SU-DHL-6 (cell line): ENCODE data around the gene TENM4.

ENCODE experiments used
- H2AFZ ChIP-seq: fragments of 200-600 bp; sonication (generic); 2 replicates; pipeline ENCODE4 v1.6.1; 2014; ENCODE audit warnings: low read depth, mild to moderate bottlenecking, moderate library complexity, mixed read lengths, antibody characterized with exemption, low read length; ENCODE audit not compliant: severe bottlenecking
- H3F3A ChIP-seq: fragments of 200-600 bp; shearing (Covaris generic); 2 replicates; pipeline ENCODE4 v1.6.0; 2016; ENCODE audit warnings: antibody characterized with exemption, mild to moderate bottlenecking; ENCODE audit not compliant: insufficient read depth
- H3K27ac ChIP-seq: fragments of 200-600 bp; sonication (generic); 2 replicates; pipeline ENCODE4 v1.5.1; 2016; ENCODE audit warnings: low read depth, mild to moderate bottlenecking, low read length, moderate library complexity, mixed read lengths
- H3K27me3 ChIP-seq: fragments of 200-600 bp; sonication (generic), shearing (Covaris generic); 2 replicates; pipeline ENCODE4 v1.6.0; 2014; ENCODE audit warnings: mild to moderate bottlenecking, low read length
- H3K36me3 ChIP-seq: fragments of 200-600 bp; sonication (generic); 2 replicates; pipeline ENCODE4 v1.6.1; 2014; ENCODE audit warnings: mild to moderate bottlenecking, low read length, mixed read lengths
- H3K4me2 ChIP-seq: fragments of 300-600, 200-600 bp; shearing (Covaris generic), sonication (generic); 2 replicates; pipeline ENCODE4 v1.6.0; 2014; ENCODE audit warnings: low read length, low read depth, mild to moderate bottlenecking; ENCODE audit not compliant: poor library complexity, severe bottlenecking
- H3K4me3 ChIP-seq: fragments of 200-600 bp; sonication (generic); 2 replicates; pipeline ENCODE4 v1.5.1; 2014; ENCODE audit warnings: antibody characterized with exemption, low read length, mild to moderate bottlenecking, mixed read lengths; ENCODE audit not compliant: insufficient read depth, poor library complexity, severe bottlenecking
- H3K79me2 ChIP-seq: fragments of 200-600 bp; sonication (generic); 2 replicates; pipeline ENCODE4 v1.6.1; 2014; ENCODE audit warnings: mild to moderate bottlenecking, low read length, moderate library complexity; ENCODE audit not compliant: insufficient read depth
- H3K9ac ChIP-seq: fragments of 200-600 bp; sonication (generic); 2 replicates; pipeline ENCODE4 v1.7.0; 2014; ENCODE audit warnings: mild to moderate bottlenecking, low read length
- H3K9me2 ChIP-seq: fragments of 200-600 bp; sonication (generic); replicated peaks from 2 replicates; pipeline ENCODE4 v1.6.1; 2014; ENCODE audit warnings: low read length; ENCODE audit not compliant: insufficient read depth
- H3K9me3 ChIP-seq: fragments of 200-600 bp; sonication (generic); 2 replicates; pipeline ENCODE4 v1.6.1; 2014; ENCODE audit warnings: low read length, mixed read lengths; ENCODE audit not compliant: insufficient read depth
- H4K20me1 ChIP-seq: fragments of 200-600 bp; sonication (generic); 2 replicates; pipeline ENCODE4 v1.6.1; 2014; ENCODE audit warnings: low read depth, mild to moderate bottlenecking, antibody characterized with exemption, low read length, moderate library complexity, mixed read lengths
- CTCF ChIP-seq: fragments of 200-600 bp; sonication (generic); IDR thresholded peaks from one replicate; pipeline ENCODE4 v1.5.1; 2017; ENCODE audit warnings: antibody characterized with exemption, mild to moderate bottlenecking, low read length, moderate library complexity; ENCODE audit not compliant: insufficient read depth, poor library complexity, severe bottlenecking
- EZH2phosphoT487 ChIP-seq: fragments of 200-600 bp; sonication (generic), shearing (Covaris generic); conservative IDR thresholded peaks from 2 replicates; pipeline ENCODE4 v1.6.1; 2018; ENCODE audit warnings: mild to moderate bottlenecking, antibody characterized with exemption, low read length, moderate library complexity, mixed read lengths

TENM4 gene

GRCh38 chr11:79441461-79441875, 638 bp upstream of the TENM4 start:
- H3K4me2 ChIP-seq = no peak overlapping the region
- no peaks in the 10 kb centered on the region for H4K20me1 ChIP-seq
- no peaks in the 10 kb centered on the region for H3F3A ChIP-seq
- H3K79me2 ChIP-seq = no peaks in the 10 kb centered on the region
- no peak overlapping the region for H3K27ac ChIP-seq
- H3K27me3 ChIP-seq = no peaks in the 10 kb centered on the region
- no peaks in the 10 kb centered on the region for H3K36me3 ChIP-seq
- no peak for TF ChIP-seq CTCF
- TF ChIP-seq EZH2phosphoT487 = no peak
- no peaks in the 10 kb centered on the region for H3K9me2 ChIP-seq
- no peak overlapping the region for H2AFZ ChIP-seq
- no peaks in the 10 kb centered on the region for H3K9me3 ChIP-seq
- H3K4me3 ChIP-seq = no peak overlapping the region
- no peak overlapping the region for H3K9ac ChIP-seq

- no peaks in the 10 kb centered on the region for H3K27me3 ChIP-seq
- H2AFZ ChIP-seq = no peak overlapping the region
- TF ChIP-seq CTCF = no peak
- no peak for TF ChIP-seq EZH2phosphoT487
- H4K20me1 ChIP-seq = no peaks in the 10 kb centered on the region
- no peaks in the 10 kb centered on the region for H3F3A ChIP-seq
- H3K9me2 ChIP-seq = no peaks in the 10 kb centered on the region
- no peak overlapping the region for H3K4me3 ChIP-seq
- H3K4me2 ChIP-seq = no peak overlapping the region
- no peaks in the 10 kb centered on the region for H3K9me3 ChIP-seq
- no peaks in the 10 kb centered on the region for H3K36me3 ChIP-seq
- no peak overlapping the region for H3K9ac ChIP-seq
- no peaks in the 10 kb centered on the region for H3K79me2 ChIP-seq
- H3K27ac ChIP-seq = no peak overlapping the region
These were observed 802 bp downstream of the TENM4 start for GRCh38 chr11:79439886-79440570.

GRCh38 chr11:79439410-79439885, 1.4 kb downstream of the TENM4 start:
- no peak for TF ChIP-seq CTCF
- TF ChIP-seq EZH2phosphoT487 = no peak
- Histone ChIP-seq H3K9ac (no peak overlapping the region), H3K9me3 (no peaks in the 10 kb centered on the region), H3K4me3 (no peak overlapping the region), H2AFZ (no peak overlapping the region), H3K36me3 (no peaks in the 10 kb centered on the region), H3F3A (no peaks in the 10 kb centered on the region), H3K79me2 (no peaks in the 10 kb centered on the region), H3K27ac (no peak overlapping the region), H3K9me2 (no peaks in the 10 kb centered on the region), H3K4me2 (no peak overlapping the region), H4K20me1 (no peaks in the 10 kb centered on the region), H3K27me3 (no peaks in the 10 kb centered on the region)
